ENCODE measurements around the gene NTM.

DNA sequence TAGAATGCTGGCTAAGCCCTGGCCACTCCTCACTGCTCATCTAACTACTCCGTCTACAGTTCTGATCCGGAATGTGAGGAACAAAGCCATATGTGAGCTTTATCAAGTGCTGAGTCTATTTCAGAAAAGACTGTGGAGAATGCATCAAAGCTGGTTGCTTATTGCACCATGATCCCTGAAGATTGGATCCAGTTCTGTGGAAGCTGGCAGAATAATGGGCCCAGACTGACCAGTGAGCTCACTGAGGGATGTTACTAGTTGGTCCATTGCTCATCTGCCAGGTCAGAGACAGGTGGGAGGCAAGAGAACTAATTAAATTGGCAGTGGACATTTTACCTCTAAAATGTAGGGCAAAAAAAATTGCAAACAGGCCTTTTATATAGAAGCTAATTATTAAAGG, 681.3 kb downstream of the NTM start:
- TF ChIP-seq, protein P1, sequence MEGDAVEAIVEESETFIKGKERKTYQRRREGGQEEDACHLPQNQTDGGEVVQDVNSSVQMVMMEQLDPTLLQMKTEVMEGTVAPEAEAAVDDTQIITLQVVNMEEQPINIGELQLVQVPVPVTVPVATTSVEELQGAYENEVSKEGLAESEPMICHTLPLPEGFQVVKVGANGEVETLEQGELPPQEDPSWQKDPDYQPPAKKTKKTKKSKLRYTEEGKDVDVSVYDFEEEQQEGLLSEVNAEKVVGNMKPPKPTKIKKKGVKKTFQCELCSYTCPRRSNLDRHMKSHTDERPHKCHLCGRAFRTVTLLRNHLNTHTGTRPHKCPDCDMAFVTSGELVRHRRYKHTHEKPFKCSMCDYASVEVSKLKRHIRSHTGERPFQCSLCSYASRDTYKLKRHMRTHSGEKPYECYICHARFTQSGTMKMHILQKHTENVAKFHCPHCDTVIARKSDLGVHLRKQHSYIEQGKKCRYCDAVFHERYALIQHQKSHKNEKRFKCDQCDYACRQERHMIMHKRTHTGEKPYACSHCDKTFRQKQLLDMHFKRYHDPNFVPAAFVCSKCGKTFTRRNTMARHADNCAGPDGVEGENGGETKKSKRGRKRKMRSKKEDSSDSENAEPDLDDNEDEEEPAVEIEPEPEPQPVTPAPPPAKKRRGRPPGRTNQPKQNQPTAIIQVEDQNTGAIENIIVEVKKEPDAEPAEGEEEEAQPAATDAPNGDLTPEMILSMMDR (IDR thresholded peaks at IDR 0.05): no peak
- TF ChIP-seq POLR2A (IDR thresholded peaks at IDR 0.05): no peak

Data from uterus (tissue), 2 donors.